Measurements from ENCODE around the gene MED13L. TPM values are rescaled to one million over a fixed set of nuclear protein-coding genes. Genes with fewer than 3 reads are reported as not detected.

MED13L gene
- total RNA-seq, 3 donors from 2014 or later = 248 to 387 (median 279) TPM

DNA sequence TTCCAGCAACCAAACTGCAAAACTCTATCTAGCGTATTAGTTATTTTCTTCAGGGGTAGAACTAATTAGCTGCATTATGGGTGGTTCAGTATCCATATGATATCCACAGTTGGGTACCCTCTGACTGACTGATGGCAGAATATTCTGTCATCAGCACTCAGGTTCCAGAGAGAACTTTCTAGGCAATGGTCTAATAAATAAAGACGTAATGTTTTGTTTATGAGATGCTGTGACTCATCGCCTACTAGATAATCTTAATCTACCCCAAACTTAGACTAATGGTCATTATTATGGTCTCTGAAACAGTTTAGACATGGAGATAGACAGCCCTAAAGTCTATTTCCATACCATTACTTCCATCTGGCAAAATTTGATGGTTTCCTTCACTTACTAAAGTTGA is 220.1 kb downstream of the MED13L start:
- TF ChIP-seq, protein P1, sequence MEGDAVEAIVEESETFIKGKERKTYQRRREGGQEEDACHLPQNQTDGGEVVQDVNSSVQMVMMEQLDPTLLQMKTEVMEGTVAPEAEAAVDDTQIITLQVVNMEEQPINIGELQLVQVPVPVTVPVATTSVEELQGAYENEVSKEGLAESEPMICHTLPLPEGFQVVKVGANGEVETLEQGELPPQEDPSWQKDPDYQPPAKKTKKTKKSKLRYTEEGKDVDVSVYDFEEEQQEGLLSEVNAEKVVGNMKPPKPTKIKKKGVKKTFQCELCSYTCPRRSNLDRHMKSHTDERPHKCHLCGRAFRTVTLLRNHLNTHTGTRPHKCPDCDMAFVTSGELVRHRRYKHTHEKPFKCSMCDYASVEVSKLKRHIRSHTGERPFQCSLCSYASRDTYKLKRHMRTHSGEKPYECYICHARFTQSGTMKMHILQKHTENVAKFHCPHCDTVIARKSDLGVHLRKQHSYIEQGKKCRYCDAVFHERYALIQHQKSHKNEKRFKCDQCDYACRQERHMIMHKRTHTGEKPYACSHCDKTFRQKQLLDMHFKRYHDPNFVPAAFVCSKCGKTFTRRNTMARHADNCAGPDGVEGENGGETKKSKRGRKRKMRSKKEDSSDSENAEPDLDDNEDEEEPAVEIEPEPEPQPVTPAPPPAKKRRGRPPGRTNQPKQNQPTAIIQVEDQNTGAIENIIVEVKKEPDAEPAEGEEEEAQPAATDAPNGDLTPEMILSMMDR (IDR thresholded peaks at IDR 0.05) = no peak
- TF ChIP-seq POLR2A (IDR thresholded peaks at IDR 0.05) (no peak), POLR2AphosphoS5 (IDR thresholded peaks at IDR 0.05) (no peak)
- DNase-seq (ENCODE audit: low spot score in 2 of 2) = no peak
- no peaks in the 10 kb centered on the region for H3K36me3 ChIP-seq

DNA sequence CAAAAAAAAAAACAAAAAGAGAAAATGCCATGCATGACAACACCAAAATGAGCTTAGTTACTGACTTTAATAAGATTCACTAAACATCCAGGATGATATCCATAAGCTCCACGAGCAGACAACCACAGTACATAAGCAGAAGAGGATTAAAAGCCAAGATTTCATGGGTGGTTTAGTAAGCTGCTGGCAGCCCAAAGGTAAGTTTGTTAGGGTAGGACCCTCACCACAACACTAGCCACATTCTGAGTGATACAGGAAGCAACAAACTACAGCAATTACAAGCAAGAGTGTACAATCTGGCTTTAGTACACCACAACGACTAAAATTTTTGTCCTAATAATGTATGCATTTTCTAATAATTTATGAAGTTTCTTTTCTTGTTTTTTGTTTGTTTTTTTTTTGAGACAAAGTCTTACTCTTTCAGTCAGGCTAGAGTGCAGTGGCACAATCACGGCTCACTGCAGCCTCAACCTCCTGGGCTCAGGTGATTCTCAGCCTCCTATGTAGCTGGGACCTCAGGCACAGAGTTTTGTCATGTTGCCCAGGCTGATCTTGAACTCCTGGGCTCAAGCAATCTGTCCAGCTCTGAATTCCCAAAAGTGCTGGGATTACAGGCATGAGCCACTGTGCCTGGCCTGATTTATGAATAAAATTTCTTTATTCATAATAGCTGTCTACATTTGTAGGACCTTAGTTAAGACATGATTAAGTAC is 221.4 kb downstream of the MED13L start:
- Histone ChIP-seq H3K4me1 (peaks cover 5 to 12% of the 10 kb centered on the region in 2 donors), H3K27ac (no peak overlapping the region), H3K27me3 (no peaks in the 10 kb centered on the region), H3K4me3 (no peak overlapping the region), H3K9me3 (no peaks in the 10 kb centered on the region), H3K36me3 (no peaks in the 10 kb centered on the region)
- DNase-seq (ENCODE audit: low spot score in 2 of 2) = no peak
- intact Hi-C loops (cut with DNase I; ENCODE audit: low total_unique reads) = no loop called here
- TF ChIP-seq, protein P1 (IDR thresholded peaks at IDR 0.05) = no peak
- TF ChIP-seq POLR2AphosphoS5 (IDR thresholded peaks at IDR 0.05) (no peak), POLR2A (IDR thresholded peaks at IDR 0.05) (no peak)

More for the DNA sequence above, 220.1 kb downstream of the MED13L start:
- Histone ChIP-seq H3K27me3 (no peaks in the 10 kb centered on the region), H3K4me3 (no peak overlapping the region), H3K4me1 (peaks cover 5 to 12% of the 10 kb centered on the region in 2 donors), H3K9me3 (no peaks in the 10 kb centered on the region), H3K27ac (no peak overlapping the region)
- intact Hi-C loops (cut with DNase I; ENCODE audit: low total_unique reads) = no loop called here

DNA sequence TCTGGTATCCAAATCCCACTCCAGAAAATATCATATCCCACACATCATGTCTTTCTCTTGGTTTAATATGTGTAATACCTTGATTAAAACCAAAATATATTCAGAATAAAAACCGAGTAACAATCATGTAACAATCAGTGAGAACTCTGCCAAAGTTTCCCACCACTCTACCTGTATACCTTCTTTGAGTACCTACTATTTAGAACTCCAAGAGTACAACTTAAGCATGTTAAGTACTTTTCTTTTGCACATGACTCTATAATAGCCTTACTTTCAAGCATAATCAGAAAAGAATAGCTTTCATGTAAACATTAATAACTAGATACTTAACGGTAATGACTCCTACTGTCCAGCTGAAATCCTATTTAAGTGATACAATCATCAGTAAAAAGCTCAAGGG is 223.2 kb downstream of the MED13L start:
- peak overlapping the region; percentile 74 to 77 for H3K27ac ChIP-seq
- TF ChIP-seq POLR2A (IDR thresholded peaks at IDR 0.05) (no peak), POLR2AphosphoS5 (IDR thresholded peaks at IDR 0.05) (no peak)
- TF ChIP-seq, protein P1 (IDR thresholded peaks at IDR 0.05) = no peak
- H3K4me1 ChIP-seq = peaks cover 5 to 12% of the 10 kb centered on the region in 2 donors
- H3K4me3 ChIP-seq = no peak overlapping the region
- H3K9me3 ChIP-seq = no peaks in the 10 kb centered on the region
- H3K27me3 ChIP-seq = no peaks in the 10 kb centered on the region
- intact Hi-C loops (cut with DNase I; ENCODE audit: low total_unique reads) = no loop called here
- no peak for DNase-seq (ENCODE audit: low spot score in 2 of 2)
- no peaks in the 10 kb centered on the region for H3K36me3 ChIP-seq

DNA sequence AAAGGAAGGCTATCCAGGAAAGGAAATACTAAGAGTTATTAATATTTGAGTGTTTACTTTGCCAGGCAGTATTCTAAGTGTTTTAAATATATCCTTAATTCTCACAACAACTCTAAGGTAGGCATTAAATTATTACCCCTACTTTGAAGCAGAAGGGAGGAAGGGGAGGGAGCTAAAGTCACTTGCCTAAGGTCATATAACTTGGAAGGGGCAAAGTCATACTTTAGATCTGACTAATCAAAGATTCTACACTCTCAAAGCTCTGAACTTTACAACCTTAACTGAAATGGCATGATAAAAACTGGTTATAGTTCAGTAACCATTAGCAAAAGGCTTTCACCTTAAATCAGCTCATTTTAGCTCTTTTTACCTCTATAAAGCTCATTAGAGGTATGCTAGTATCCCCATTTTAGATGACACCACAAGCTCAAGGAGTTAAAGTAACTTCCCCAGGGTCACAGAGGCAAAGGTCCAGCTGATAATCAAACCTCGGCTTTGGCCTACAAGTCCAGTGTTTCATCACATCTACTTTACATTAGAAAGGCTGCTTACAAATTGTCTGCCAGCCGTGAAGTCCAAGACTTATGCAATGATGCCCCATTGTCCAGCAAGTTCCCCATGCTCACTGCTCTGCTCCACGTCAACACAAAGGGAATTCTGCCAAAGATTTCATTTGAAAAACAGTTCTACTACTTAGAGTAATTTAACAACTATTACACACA is 223.9 kb downstream of the MED13L start:
- peak in 2 of 3 donors; percentile 38 for TF ChIP-seq POLR2AphosphoS5 (IDR thresholded peaks at IDR 0.05)
- TF ChIP-seq, protein P1 (IDR thresholded peaks at IDR 0.05) = no peak
- DNase-seq (ENCODE audit: low spot score in 2 of 2) = no peak
- no peaks in the 10 kb centered on the region for H3K36me3 ChIP-seq
- no peaks in the 10 kb centered on the region for H3K9me3 ChIP-seq
- H3K4me1 ChIP-seq = peaks cover 5 to 17% of the 10 kb centered on the region in 2 donors
- no peak overlapping the region for H3K4me3 ChIP-seq
- intact Hi-C loops (cut with DNase I; ENCODE audit: low total_unique reads) = no loop called here
- peak overlapping the region; percentile 74 to 77 for H3K27ac ChIP-seq
- no peaks in the 10 kb centered on the region for H3K27me3 ChIP-seq

DNA sequence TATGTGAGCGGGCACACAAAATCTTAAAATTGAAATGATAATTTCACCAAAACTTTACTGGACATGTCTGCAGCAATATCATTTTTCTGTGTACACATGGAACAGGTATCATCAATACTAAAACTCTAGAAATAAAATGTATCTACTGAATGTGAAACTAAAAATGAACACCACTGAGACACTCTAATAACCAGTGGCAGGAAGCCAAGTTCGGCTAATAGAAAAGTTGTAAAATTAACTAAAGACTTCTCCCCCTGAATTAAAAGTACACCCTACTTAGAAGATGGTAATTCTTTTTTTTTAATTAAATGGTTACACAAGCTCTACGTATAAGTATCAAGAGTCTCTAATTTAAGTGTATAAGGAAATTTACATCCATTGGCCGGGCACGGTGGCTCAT is 227.2 kb downstream of the MED13L start:
- no peaks in the 10 kb centered on the region for H3K27me3 ChIP-seq
- intact Hi-C loops (cut with DNase I; ENCODE audit: low total_unique reads) = no loop called here
- no peaks in the 10 kb centered on the region for H3K36me3 ChIP-seq
- no peaks in the 10 kb centered on the region for H3K9me3 ChIP-seq
- TF ChIP-seq POLR2AphosphoS5 (IDR thresholded peaks at IDR 0.05) (no peak), POLR2A (IDR thresholded peaks at IDR 0.05) (no peak)
- TF ChIP-seq, protein P1 (IDR thresholded peaks at IDR 0.05) = no peak
- H3K4me1 ChIP-seq = peaks cover 5 to 17% of the 10 kb centered on the region in 2 donors
- H3K4me3 ChIP-seq = no peak overlapping the region
- no peak for DNase-seq (ENCODE audit: low spot score in 2 of 2)
- H3K27ac ChIP-seq = no peak overlapping the region

Measured in breast epithelium (tissue), 4 donors.